Parathyroid adenoma (tissue), 2 donors: Measurements from ENCODE around the gene LGI4.
"Not testable (repeated sequence)": the region's sequence is repeated elsewhere in the genome, so short reads cannot be mapped to it uniquely, and the experiment has no call there.

Experiments
- H2AFZ ChIP-seq: fragments of 300-600 bp; sonication (generic); one replicate; pipeline ENCODE4 v1.7.0; 2017; ENCODE audit warnings: antibody characterized with exemption, mild to moderate bottlenecking
- H3K27ac ChIP-seq: fragments of 300-600 bp; sonication (generic); one replicate; pipeline ENCODE4 v1.7.0; 2017
- H3K27me3 ChIP-seq: fragments of 300-600 bp; sonication (generic); one replicate; pipeline ENCODE4 v1.7.0; 2017; ENCODE audit warnings: low read length; ENCODE audit not compliant: control insufficient read depth, insufficient read depth
- H3K36me3 ChIP-seq: fragments of 300-600 bp; sonication (generic); one replicate; pipeline ENCODE4 v1.7.0; 2017; ENCODE audit warnings: low read length; ENCODE audit not compliant: control insufficient read depth, insufficient read depth
- H3K4me1 ChIP-seq: fragments of 300-600 bp; sonication (generic); one replicate; pipeline ENCODE4 v1.7.0; 2017; ENCODE audit warnings: control low read depth
- H3K4me2 ChIP-seq: fragments of 300-600 bp; sonication (generic); one replicate; pipeline ENCODE4 v1.7.0; 2017; ENCODE audit warnings: low read length
- H3K4me3 ChIP-seq: fragments of 300-600 bp; sonication (generic); one replicate; pipeline ENCODE4 v1.7.0; 2017; ENCODE audit warnings: low read depth, low read length
- H3K79me2 ChIP-seq: fragments of 300-600 bp; sonication (generic); one replicate; pipeline ENCODE4 v1.7.0; 2017; ENCODE audit warnings: control low read depth
- H3K9ac ChIP-seq: fragments of 300-600 bp; sonication (generic); one replicate; pipeline ENCODE4 v1.7.0; 2017; ENCODE audit warnings: mild to moderate bottlenecking
- H3K9me3 ChIP-seq: fragments of 300-600 bp; sonication (generic); one replicate; pipeline ENCODE4 v1.7.0; 2017; ENCODE audit warnings: low read length; ENCODE audit not compliant: control insufficient read depth
- CTCF ChIP-seq: fragments of 300-600 bp; sonication (generic); IDR thresholded peaks from one replicate; pipeline ENCODE4 v1.7.0; 2017; ENCODE audit warnings: antibody characterized with exemption, mild to moderate bottlenecking
- donor health status: primary hyperparathyroidism.

Gene LGI4

DNA sequence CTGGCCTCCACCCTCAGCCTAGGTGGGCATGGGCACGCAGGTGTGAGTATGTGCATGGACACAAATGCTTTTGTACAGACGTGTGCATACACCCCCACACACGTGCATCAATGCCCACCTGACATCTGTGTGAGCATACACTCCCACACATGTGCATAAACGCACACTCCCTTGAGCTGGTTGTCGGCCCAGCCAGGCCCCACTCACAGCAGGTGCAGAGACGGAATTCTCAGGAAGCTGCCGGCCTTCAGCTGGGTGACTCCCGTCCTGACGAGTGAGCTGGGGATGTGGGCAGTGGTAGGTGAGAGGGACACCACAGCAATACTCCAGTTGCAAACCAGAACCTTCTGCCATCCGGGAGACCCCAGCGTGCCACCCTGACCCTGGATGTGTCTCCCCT, 1.0 kb downstream of the LGI4 start:
- no peaks in the 10 kb centered on the region for H3K4me1 ChIP-seq
- no peak overlapping the region for H3K9ac ChIP-seq

DNA sequence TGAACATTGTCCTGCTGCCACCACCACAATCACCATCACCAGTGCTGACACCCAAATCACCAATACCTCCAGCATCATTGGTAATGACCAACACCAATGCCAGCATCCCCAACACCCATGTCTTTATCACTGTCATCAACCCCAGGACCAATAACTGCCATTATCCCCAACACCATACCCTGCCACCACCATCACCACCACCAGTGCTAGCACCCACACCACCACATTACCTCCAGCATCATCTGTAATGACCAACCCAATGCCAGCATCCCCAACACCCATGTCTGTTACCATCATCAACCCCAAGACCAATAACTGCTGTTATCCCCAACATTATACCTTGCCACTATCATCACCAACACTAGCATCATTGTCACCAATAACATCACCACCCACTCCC, 2.6 kb downstream of the LGI4 start:
- Histone ChIP-seq H3K4me1 (no peaks in the 10 kb centered on the region), H3K4me3 (no peak overlapping the region), H3K36me3 (no peaks in the 10 kb centered on the region), H2AFZ (no peak overlapping the region), H3K9ac (no peak overlapping the region), H3K4me2 (no peak overlapping the region), H3K27ac (no peak overlapping the region), H3K79me2 (no peaks in the 10 kb centered on the region), H3K27me3 (no peaks in the 10 kb centered on the region), H3K9me3 (no peaks in the 10 kb centered on the region)
- no peak for TF ChIP-seq CTCF

More for the DNA sequence above, 1.0 kb downstream of the LGI4 start:
- Histone ChIP-seq H3K9me3 (no peaks in the 10 kb centered on the region), H3K4me2 (no peak overlapping the region), H3K27ac (no peak overlapping the region), H2AFZ (no peak overlapping the region), H3K36me3 (no peaks in the 10 kb centered on the region), H3K79me2 (no peaks in the 10 kb centered on the region), H3K4me3 (no peak overlapping the region), H3K27me3 (no peaks in the 10 kb centered on the region)
- TF ChIP-seq CTCF = no peak

DNA sequence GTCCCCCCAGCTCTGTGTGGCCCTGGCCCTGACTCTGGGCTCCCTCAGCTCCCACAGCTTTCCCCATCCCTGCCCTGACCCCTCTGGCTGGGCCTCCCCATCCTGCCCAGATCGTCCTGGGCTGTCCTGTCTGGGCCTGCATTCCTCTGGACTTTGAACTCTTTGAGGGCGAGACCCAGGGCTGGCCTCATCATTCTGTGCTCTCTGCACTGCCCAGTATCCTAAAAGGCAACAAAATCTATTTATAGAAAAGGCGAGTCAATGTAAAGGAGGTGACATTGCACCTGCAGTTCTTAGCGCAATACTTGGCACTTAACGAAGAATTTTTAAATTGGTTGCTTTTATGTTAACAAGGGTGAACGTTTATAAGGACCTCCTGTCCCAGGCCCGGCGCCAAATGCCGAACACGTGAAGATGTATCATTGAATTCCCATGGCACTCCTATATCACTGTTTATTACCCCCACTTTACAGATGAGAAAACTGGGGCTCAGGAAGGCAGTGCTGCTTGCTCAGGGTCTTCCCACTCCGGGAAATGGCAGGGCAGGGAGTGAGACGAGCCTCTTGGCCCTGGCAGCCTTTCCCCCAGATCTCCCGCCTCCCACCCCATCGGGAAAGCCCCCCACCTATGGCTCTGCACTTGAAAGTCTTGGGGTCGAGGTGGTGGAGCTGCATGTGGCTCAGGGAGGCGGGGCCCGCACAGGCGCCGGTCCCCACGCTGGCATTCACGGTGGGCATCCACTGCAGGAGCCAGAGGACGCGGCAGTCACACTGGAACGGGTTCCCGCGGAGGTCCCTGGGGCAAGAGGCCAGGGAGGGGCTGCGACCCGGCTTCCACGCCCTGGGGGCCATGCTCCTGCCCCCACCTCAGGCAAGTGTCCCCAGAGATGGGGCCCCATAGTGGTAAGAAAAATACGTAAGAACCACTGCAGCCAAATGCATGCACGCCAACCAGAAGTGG, 3.8 kb downstream of the LGI4 start:
- H3K4me1 ChIP-seq = no peaks in the 10 kb centered on the region
- H3K36me3 ChIP-seq = no peaks in the 10 kb centered on the region
- no peak for TF ChIP-seq CTCF
- no peaks in the 10 kb centered on the region for H3K27me3 ChIP-seq
- no peak overlapping the region for H3K4me3 ChIP-seq
- no peak overlapping the region for H3K27ac ChIP-seq
- no peaks in the 10 kb centered on the region for H3K9me3 ChIP-seq
- H3K79me2 ChIP-seq = no peaks in the 10 kb centered on the region
- H3K9ac ChIP-seq = no peak overlapping the region
- H3K4me2 ChIP-seq = no peak overlapping the region
- H2AFZ ChIP-seq = no peak overlapping the region

- H3K4me1 ChIP-seq, H3K4me3 ChIP-seq, H3K9me3 ChIP-seq, H3K36me3 ChIP-seq, H3K9ac ChIP-seq, H3K27me3 ChIP-seq, H3K4me2 ChIP-seq, H2AFZ ChIP-seq, H3K79me2 ChIP-seq, H3K27ac ChIP-seq: not testable (repeated sequence)
These were observed 5.1 kb downstream of the LGI4 start for GRCh38 chr19:35129724-35130274.

GRCh38 chr19:35128398-35129057, 6.3 kb downstream of the LGI4 start:
- H3K36me3 ChIP-seq = no peaks in the 10 kb centered on the region
- no peak overlapping the region for H3K27ac ChIP-seq
- no peaks in the 10 kb centered on the region for H3K9me3 ChIP-seq
- H3K9ac ChIP-seq = no peak overlapping the region
- no peak overlapping the region for H3K4me2 ChIP-seq
- no peak overlapping the region for H3K4me3 ChIP-seq
- H3K79me2 ChIP-seq = no peaks in the 10 kb centered on the region
- H2AFZ ChIP-seq = no peak overlapping the region
- no peak for TF ChIP-seq CTCF
- H3K4me1 ChIP-seq = peaks cover 10% of the 10 kb centered on the region
- H3K27me3 ChIP-seq = no peaks in the 10 kb centered on the region
